Measurements from ENCODE around the gene RMND5B. TPM values are rescaled to one million over a fixed set of nuclear protein-coding genes. Genes with fewer than 3 reads are reported as not detected.

RMND5B gene
- total RNA-seq, 1 experiment from 2014 or later = 24.1 TPM

DNA sequence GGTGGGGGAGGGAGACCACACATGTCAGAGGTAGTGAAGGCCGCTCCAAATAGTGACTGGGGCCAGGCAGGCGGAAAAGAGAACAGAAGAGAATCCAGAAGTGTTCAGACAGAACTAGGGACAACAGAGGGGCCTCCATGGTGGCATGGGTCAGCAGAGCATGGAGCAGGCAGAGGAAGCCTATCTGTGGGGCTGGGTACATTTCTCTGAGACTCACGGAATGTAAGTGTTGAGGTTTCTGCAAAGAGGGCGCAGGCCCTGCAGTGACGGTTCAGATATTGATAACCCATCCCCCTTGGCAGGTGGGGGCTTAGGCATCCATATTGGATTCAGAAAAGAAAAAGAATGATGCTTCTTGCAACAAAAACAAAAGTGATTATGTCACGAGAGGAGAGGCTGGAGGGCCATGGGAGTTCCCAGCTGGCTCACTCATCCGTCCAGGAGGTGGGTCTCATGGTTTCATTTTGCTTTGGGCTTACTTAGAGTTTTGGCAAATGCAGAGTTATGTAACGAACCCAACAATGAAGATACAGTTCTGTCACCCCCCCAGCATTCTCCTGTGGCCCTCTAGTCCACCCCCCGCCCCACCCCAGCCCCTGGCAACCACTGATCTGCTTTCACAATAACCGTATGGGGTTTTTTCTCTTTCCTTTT is 5.4 kb upstream of the RMND5B start:
- Histone ChIP-seq H3K4me3 (replicated peaks in 1 of 2; ENCODE audit: low read depth in 1 of 2, low read length in 2 of 2) (no peak overlapping the region), H3K9ac (ENCODE audit: low read length) (no peak overlapping the region), H3K9me2 (ENCODE audit: insufficient read depth) (no peaks in the 10 kb centered on the region), H3K79me2 (ENCODE audit: insufficient read depth, low read length) (no peaks in the 10 kb centered on the region), H3K27ac (ENCODE audit: low read depth, low read length) (no peak overlapping the region), H3K27me3 (ENCODE audit: insufficient read depth, low read length) (no peaks in the 10 kb centered on the region), H2AFZ (ENCODE audit: low read depth, low read length, poor library complexity, severe bottlenecking) (no peak overlapping the region), H3K36me3 (ENCODE audit: control insufficient read depth in 1 of 2, insufficient read depth in 2 of 2, low read length in 2 of 2) (no peaks in the 10 kb centered on the region; a peak in 1 of 4 replicates), H3K9me3 (ENCODE audit: control insufficient read depth in 1 of 2, insufficient read depth in 1 of 2, low read depth in 1 of 2, low read length in 2 of 2) (no peaks in the 10 kb centered on the region), H4K20me1 (ENCODE audit: insufficient read depth) (no peaks in the 10 kb centered on the region), H3K4me1 (ENCODE audit: control insufficient read depth in 1 of 2, insufficient read depth in 2 of 2, low read length in 2 of 2) (peaks cover 0 to 5% of the 10 kb centered on the region in 2 experiments; a peak in 1 of 4 replicates), H3K4me2 (ENCODE audit: low read length) (no peak overlapping the region)
- ChIA-PET CTCF (no interaction called here), POLR2A (no interaction called here), RAD21 (ENCODE audit: low non-redundant PET in 1 of 2, low total read pairs in 2 of 2, uncharacterized antibody in 2 of 2, unreplicated experiment in 2 of 2) (no interaction called here)
- ATAC-seq (no peak), DNase-seq (ENCODE audit: low read depth, low spot score) (no peak)
- intact Hi-C loops (cut with micrococcal nuclease) = no loop called here
- TF ChIP-seq, protein P1, sequence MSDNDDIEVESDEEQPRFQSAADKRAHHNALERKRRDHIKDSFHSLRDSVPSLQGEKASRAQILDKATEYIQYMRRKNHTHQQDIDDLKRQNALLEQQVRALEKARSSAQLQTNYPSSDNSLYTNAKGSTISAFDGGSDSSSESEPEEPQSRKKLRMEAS (IDR thresholded peaks at IDR 0.05) = no peak
- TF ChIP-seq, protein P2, sequence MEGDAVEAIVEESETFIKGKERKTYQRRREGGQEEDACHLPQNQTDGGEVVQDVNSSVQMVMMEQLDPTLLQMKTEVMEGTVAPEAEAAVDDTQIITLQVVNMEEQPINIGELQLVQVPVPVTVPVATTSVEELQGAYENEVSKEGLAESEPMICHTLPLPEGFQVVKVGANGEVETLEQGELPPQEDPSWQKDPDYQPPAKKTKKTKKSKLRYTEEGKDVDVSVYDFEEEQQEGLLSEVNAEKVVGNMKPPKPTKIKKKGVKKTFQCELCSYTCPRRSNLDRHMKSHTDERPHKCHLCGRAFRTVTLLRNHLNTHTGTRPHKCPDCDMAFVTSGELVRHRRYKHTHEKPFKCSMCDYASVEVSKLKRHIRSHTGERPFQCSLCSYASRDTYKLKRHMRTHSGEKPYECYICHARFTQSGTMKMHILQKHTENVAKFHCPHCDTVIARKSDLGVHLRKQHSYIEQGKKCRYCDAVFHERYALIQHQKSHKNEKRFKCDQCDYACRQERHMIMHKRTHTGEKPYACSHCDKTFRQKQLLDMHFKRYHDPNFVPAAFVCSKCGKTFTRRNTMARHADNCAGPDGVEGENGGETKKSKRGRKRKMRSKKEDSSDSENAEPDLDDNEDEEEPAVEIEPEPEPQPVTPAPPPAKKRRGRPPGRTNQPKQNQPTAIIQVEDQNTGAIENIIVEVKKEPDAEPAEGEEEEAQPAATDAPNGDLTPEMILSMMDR (IDR thresholded peaks at IDR 0.05 in 2 of 3, conservative IDR thresholded peaks at IDR 0.05 in 1 of 3; ENCODE audit: borderline replicate concordance in 1 of 3, insufficient read depth in 1 of 3, low read depth in 2 of 3, low read length in 2 of 3) = no peak
- no peak for TF ChIP-seq EZH2phosphoT487 (IDR thresholded peaks at IDR 0.05; ENCODE audit: borderline replicate concordance)
- no peak for TF ChIP-seq CEBPB (IDR thresholded peaks at IDR 0.05; ENCODE audit: low read depth)
- no peak for TF ChIP-seq FOSL1 (IDR thresholded peaks at IDR 0.05; ENCODE audit: low read depth)
- no peak for TF ChIP-seq SP1 (IDR thresholded peaks at IDR 0.05; ENCODE audit: low read depth)
- TF ChIP-seq POLR2AphosphoS5 (IDR thresholded peaks at IDR 0.05; ENCODE audit: low read depth, low read length) = no peak
- TF ChIP-seq POLR2A (IDR thresholded peaks at IDR 0.05; ENCODE audit: borderline replicate concordance, extremely low read depth, insufficient read depth, insufficient read length) = no peak
- no peak for TF ChIP-seq TCF7L2 (IDR thresholded peaks at IDR 0.05; ENCODE audit: borderline replicate concordance, extremely low read depth, insufficient read depth, insufficient read length)
- TF ChIP-seq, protein P3, sequence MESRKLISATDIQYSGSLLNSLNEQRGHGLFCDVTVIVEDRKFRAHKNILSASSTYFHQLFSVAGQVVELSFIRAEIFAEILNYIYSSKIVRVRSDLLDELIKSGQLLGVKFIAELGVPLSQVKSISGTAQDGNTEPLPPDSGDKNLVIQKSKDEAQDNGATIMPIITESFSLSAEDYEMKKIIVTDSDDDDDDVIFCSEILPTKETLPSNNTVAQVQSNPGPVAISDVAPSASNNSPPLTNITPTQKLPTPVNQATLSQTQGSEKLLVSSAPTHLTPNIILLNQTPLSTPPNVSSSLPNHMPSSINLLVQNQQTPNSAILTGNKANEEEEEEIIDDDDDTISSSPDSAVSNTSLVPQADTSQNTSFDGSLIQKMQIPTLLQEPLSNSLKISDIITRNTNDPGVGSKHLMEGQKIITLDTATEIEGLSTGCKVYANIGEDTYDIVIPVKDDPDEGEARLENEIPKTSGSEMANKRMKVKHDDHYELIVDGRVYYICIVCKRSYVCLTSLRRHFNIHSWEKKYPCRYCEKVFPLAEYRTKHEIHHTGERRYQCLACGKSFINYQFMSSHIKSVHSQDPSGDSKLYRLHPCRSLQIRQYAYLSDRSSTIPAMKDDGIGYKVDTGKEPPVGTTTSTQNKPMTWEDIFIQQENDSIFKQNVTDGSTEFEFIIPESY (IDR thresholded peaks at IDR 0.05; ENCODE audit: extremely low read depth, insufficient replicate concordance, low read length) = no peak
- BruUV-seq (replicated peaks) = no TSS peak

All from HCT116 (cell line).